Stimulated activated naive B cell treated with anti-CD40 and anti-IgM and Interleukin-4, amounts not matched to agents 10 μg/mL and 1 μg/mL and 100 μg/mL, for 72 hours (primary cell): ENCODE measurements around the gene SYT15.
"Not testable (repeated sequence)": the region's sequence is repeated elsewhere in the genome, so short reads cannot be mapped to it uniquely, and the experiment has no call there.

Experiments
- ATAC-seq, 2 donors: fragments of 150-1000 bp; cut with Tn5 transposase; replicated peaks; 2 replicates each; pipeline ENCODE4 v1.10.0; 2021; ENCODE audit warnings: moderate library complexity in 1 of 2
- DNase-seq: peaks from one replicate; pipeline ENCODE4 v3.0.0; 2021
- H3K27ac Mint-ChIP-seq: one replicate; pipeline ENCODE4 v1.8.0; 2022; ENCODE audit warnings: mild to moderate bottlenecking, mixed read lengths
- H3K27me3 Mint-ChIP-seq, 2 donors: one replicate each; pipeline ENCODE4 v1.8.0; 2022; ENCODE audit warnings: mixed read lengths in 2 of 2
- H3K36me3 Mint-ChIP-seq, 2 donors: one replicate each; pipeline ENCODE4 v1.8.0; 2022; ENCODE audit warnings: mixed read lengths in 2 of 2, mild to moderate bottlenecking in 1 of 2
- H3K4me1 Mint-ChIP-seq, 2 donors: one replicate each; pipeline ENCODE4 v1.8.0; 2022; ENCODE audit warnings: mixed read lengths in 2 of 2, mild to moderate bottlenecking in 1 of 2
- H3K4me3 Mint-ChIP-seq, 2 donors: one replicate each; pipeline ENCODE4 v1.8.0; 2022; ENCODE audit warnings: mild to moderate bottlenecking in 2 of 2, mixed read lengths in 2 of 2, moderate library complexity in 1 of 2
- H3K9me3 Mint-ChIP-seq, 2 donors: one replicate each; pipeline ENCODE4 v1.8.0; 2022; ENCODE audit warnings: mixed read lengths in 2 of 2, mild to moderate bottlenecking in 1 of 2

The SYT15 gene

DNA sequence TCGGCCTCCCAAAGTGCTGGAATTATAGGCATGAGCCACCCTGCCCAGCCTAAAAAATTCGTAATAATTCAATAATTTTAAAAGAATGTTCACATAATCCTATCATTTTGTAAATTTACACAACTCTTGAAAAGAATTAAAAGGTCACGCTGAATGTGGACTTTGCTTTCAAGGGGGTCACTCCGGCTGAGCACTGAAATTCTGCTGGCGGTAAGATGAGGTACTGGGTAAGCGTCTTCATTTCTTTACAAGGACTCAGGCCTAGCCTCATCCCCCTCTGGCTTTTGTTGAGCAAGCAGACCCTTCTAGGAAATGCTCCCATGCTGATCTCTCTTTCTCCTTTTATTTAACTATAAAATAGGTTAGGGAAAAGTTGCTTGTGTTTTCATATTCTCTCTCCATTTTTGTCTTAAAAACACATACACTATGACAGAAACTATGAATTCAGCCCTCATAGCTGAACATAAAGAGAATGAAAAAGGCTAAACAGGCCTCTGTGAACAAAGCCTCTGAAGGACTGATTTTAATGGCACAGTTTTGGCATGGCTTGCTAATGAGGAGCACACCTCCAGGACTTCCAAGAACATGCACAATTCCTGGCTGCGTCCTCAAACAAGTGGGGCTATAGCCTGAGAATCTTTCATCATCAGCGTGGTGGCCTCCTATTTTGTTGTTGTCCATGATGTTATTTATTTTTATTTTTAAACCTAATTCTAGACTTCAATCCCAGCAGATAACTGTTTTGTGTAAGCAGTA is 45.1 kb downstream of the SYT15 start:
- not testable (repeated sequence) for H3K27me3 Mint-ChIP-seq, DNase-seq, H3K4me1 Mint-ChIP-seq, H3K36me3 Mint-ChIP-seq, H3K9me3 Mint-ChIP-seq, ATAC-seq, H3K4me3 Mint-ChIP-seq, H3K27ac Mint-ChIP-seq

DNA sequence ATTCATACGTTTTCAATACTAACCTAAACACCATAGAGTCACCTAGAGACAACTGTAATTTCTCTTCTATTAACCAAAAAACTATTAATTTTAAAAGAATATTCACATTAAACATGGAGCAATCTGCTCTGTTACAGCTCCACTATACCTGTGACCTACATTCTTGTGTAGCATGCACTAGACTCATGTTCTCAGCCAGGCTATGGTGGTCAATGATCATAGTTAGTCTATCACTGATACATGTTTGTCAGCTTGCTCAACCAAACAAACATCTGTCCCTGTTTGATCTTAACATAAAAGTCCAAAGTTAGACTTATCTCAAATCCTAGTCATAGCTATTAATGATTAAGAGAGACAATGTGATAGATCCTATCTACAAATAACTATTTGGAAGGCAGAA is 50.9 kb downstream of the SYT15 start:
- ATAC-seq, H3K27me3 Mint-ChIP-seq, H3K4me3 Mint-ChIP-seq, H3K4me1 Mint-ChIP-seq, H3K36me3 Mint-ChIP-seq, H3K9me3 Mint-ChIP-seq, DNase-seq, H3K27ac Mint-ChIP-seq: not testable (repeated sequence)

DNA sequence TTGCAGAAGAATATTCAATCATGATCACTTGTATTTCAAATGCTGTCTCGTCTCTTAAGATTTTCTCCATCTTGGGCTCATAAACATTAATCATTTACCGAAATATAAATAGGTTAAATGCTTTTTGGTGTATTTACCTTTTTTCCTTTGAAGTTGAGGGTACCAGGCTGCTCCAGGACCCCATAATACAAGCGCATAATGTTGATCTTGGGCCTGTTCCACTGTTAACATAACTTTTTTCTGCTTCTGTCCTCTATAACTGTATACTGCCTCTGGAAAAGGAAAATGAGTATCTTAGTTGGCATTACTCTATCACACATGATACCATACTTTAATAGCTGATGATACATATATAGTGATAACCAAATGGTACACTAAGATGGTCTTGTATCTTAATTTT is 51.9 kb downstream of the SYT15 start:
- not testable (repeated sequence) for H3K27ac Mint-ChIP-seq, H3K4me1 Mint-ChIP-seq, H3K4me3 Mint-ChIP-seq, H3K9me3 Mint-ChIP-seq, H3K36me3 Mint-ChIP-seq, H3K27me3 Mint-ChIP-seq, DNase-seq, ATAC-seq

DNA sequence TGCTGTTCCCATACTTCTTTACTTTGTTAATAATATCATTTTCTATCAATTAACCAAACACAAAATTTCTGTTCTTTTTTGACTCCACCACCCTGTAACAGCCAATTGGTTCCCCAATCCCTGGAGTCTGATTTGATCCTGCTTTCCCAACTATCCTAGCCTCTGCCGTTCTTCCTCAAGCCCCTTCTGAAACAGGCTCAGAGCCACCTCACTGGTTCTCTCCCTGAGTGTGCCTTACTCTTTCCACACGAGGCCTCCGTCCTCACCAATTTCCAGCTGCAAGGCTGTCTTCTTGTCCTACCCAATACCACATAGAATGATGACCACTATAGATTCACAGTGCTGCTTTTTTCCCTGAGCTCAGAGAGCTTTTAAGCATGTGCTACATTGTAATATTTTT is 52.8 kb downstream of the SYT15 start:
- not testable (repeated sequence) for DNase-seq, H3K9me3 Mint-ChIP-seq, ATAC-seq, H3K27me3 Mint-ChIP-seq, H3K36me3 Mint-ChIP-seq, H3K27ac Mint-ChIP-seq, H3K4me1 Mint-ChIP-seq, H3K4me3 Mint-ChIP-seq

DNA sequence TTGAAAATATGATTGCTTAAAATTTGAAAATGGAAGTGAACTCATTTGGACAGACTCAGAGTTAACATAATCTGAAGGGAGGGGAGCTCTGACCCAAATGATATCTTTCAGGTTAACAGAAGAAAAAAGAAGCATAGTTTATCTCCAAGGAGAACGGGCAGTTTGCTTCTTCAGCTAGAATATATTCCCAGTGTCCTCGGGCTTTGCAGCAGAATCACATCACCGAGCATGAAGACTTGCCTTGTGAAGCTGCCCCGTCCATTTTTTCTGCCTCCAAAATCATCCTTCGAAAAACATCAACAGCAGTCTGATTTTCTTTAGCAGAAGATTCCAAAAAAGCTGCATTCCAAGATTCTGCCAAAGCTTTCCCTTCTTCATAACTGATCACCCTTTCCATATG is 55.8 kb downstream of the SYT15 start:
- ATAC-seq, H3K4me1 Mint-ChIP-seq, H3K9me3 Mint-ChIP-seq, H3K27ac Mint-ChIP-seq, H3K36me3 Mint-ChIP-seq, DNase-seq, H3K27me3 Mint-ChIP-seq: not testable (repeated sequence)
- peak overlapping the region in 1 of 2 donors; percentile 39 for H3K4me3 Mint-ChIP-seq

DNA sequence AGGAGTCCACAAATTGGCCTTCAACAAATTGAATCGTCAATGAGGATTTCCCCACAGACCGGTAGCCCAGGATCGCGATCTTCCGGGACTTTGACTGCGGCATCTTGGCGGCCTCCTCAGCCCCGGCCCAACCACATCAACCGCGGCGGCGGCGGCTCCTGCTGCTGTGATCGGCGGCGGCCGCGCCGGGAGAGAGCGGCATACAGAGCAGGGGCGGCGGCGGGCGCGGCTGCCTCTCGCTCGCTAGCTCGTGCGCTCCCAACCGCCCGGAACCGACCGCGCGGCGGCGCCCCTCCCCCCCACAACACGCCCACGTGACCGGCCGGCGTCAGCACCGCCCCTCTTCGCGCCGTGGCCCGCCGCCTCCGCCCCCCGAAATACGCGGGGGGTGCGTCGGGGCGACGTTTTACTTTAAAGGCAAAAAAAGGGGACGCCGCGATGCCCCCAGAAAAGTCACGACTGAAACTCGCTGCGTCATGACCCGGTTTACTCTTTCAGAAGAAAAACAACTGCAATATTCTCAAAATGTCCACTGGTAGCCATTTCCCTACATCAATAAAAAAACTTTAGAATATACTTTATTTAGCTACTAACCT is 56.5 kb downstream of the SYT15 start:
- not testable (repeated sequence) for H3K4me1 Mint-ChIP-seq, H3K9me3 Mint-ChIP-seq, H3K27ac Mint-ChIP-seq, H3K36me3 Mint-ChIP-seq, H3K27me3 Mint-ChIP-seq, DNase-seq
- peak; percentile 92 to 93 for ATAC-seq
- peak overlapping the region in 1 of 2 donors; percentile 39 for H3K4me3 Mint-ChIP-seq

DNA sequence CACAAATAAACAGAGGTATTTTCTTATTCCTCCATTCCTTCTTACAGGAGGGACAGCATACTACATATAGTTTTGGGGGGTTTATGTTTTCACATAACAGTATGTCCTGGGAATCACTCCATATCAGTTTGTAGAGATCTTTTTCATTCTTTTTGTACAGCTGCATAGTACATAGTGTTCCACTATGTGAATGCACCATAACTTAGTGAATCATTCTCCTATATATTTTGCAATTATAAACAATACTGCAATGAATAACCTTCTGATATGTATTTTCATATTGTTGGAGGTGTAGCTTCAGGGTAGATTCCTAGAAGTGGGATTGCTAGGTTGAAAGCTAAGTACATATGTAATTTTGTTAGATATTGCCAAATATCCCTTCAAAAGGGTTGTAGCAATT is 61.1 kb downstream of the SYT15 start:
- not testable (repeated sequence) for H3K4me3 Mint-ChIP-seq, H3K4me1 Mint-ChIP-seq, H3K36me3 Mint-ChIP-seq, H3K27me3 Mint-ChIP-seq, H3K27ac Mint-ChIP-seq, DNase-seq, ATAC-seq, H3K9me3 Mint-ChIP-seq
